NT2/D1 (cell line): ENCODE results near the gene PHF8.

Source experiments
- YY1 ChIP-seq: IDR thresholded peaks from 2 replicates; pipeline ENCODE4 v1.6.1; 2011; ENCODE audit not compliant: insufficient read length, insufficient read depth
- ZNF274 ChIP-seq: IDR thresholded peaks from 2 replicates; pipeline ENCODE4 v1.6.1; 2011; ENCODE audit warnings: mild to moderate bottlenecking, low read depth, low read length

- no peak for TF ChIP-seq ZNF274
- no peak for TF ChIP-seq YY1
Measured at GRCh38 chrX:54074826-54075225, 30.6 kb upstream of the PHF8 start.
